IMR-90 (cell line): ENCODE results near the gene NFX1. TPM values are rescaled to one million over a fixed set of nuclear protein-coding genes. Genes with fewer than 3 reads are reported as not detected.

Source experiments
- ATAC-seq: fragments of 200-7000 bp; cut with Tn5 transposase; 2 replicates; pipeline ENCODE4 v1.9.1; 2020; ENCODE audit warnings: low read depth, mild to moderate bottlenecking, moderate library complexity
- BruUV-seq: library from RNA; stranded (reverse); fragments of 400-500 nt; replicated peaks from 2 replicates; lab custom pipeline; 2021; lab: Mats Ljungman, UMichigan
- CTCF ChIA-PET: fragments of 300-600 bp; formaldehyde crosslinking; extraction: SDS; loops from one replicate; lab custom pipeline; 2021; ENCODE audit warnings: antibody characterized with exemption; lab: Yijun Ruan, JAX
- POLR2A ChIA-PET: fragments of 300-600 bp; sonication (Branson Sonifier 250); formaldehyde crosslinking; loops from one replicate; lab custom pipeline; 2022; ENCODE audit warnings: antibody characterized with exemption; ENCODE audit not compliant: unreplicated experiment; lab: Charles Lee
- DNase-seq: peaks from one replicate; pipeline ENCODE4 v3.0.0; 2013
- H2AFZ ChIP-seq: replicated peaks from 2 replicates; pipeline ENCODE3; 2013; ENCODE audit warnings: low read length, mild to moderate bottlenecking; ENCODE audit not compliant: poor library complexity
- H2AK5ac ChIP-seq: 2 replicates; pipeline ENCODE4 v1.6.1; 2013; ENCODE audit warnings: low read depth, low read length, inconsistent platforms
- H2AK9ac ChIP-seq: replicated peaks from 2 replicates; pipeline ENCODE3; 2013; ENCODE audit warnings: mild to moderate bottlenecking, low read depth, low read length, moderate library complexity; ENCODE audit not compliant: poor library complexity
- H2BK120ac ChIP-seq: 2 replicates; pipeline ENCODE4 v1.6.1; 2013; ENCODE audit warnings: low read depth, low read length, inconsistent platforms
- H2BK15ac ChIP-seq: 3 replicates; pipeline ENCODE4 v1.6.1; 2013; ENCODE audit warnings: low read depth, low read length, inconsistent platforms
- H2BK20ac ChIP-seq: 2 replicates; pipeline ENCODE4 v1.6.1; 2013; ENCODE audit warnings: low read depth, mild to moderate bottlenecking, inconsistent platforms, low read length, moderate library complexity
- H2BK5ac ChIP-seq: 2 replicates; pipeline ENCODE4 v1.6.1; 2013; ENCODE audit warnings: mild to moderate bottlenecking, low read depth, low read length, inconsistent platforms; ENCODE audit not compliant: poor library complexity, severe bottlenecking
- H3K14ac ChIP-seq: replicated peaks from 2 replicates; pipeline ENCODE4 v1.6.1; 2013; ENCODE audit warnings: low read depth, low read length, inconsistent platforms
- H3K18ac ChIP-seq: 2 replicates; pipeline ENCODE4 v1.6.1; 2013; ENCODE audit warnings: low read depth, low read length, control low read depth
- H3K23ac ChIP-seq: 2 replicates; pipeline ENCODE4 v1.6.1; 2013; ENCODE audit warnings: low read depth, low read length, inconsistent platforms
- H3K27ac ChIP-seq: 2 replicates; pipeline ENCODE4 v1.5.1; 2013; ENCODE audit warnings: mild to moderate bottlenecking, control low read depth, low read length; ENCODE audit not compliant: insufficient read depth
- H3K27me3 ChIP-seq: 2 replicates; pipeline ENCODE4 v1.6.1; 2013; ENCODE audit warnings: low read length; ENCODE audit not compliant: control insufficient read depth, insufficient read depth
- H3K36me3 ChIP-seq: 2 replicates; pipeline ENCODE4 v1.6.1; 2013; ENCODE audit warnings: low read length, mixed read lengths; ENCODE audit not compliant: control insufficient read depth, insufficient read depth
- H3K4ac ChIP-seq: 2 replicates; pipeline ENCODE4 v1.6.1; 2013; ENCODE audit warnings: low read depth, low read length, inconsistent platforms
- H3K4me1 ChIP-seq: 2 replicates; pipeline ENCODE4 v1.6.1; 2013; ENCODE audit warnings: low read length, mixed read lengths; ENCODE audit not compliant: control insufficient read depth, insufficient read depth
- H3K4me2 ChIP-seq: 2 replicates; pipeline ENCODE4 v1.6.1; 2013; ENCODE audit warnings: low read depth, mild to moderate bottlenecking, control low read depth, low read length, moderate library complexity
- H3K4me3 ChIP-seq: 2 replicates; pipeline ENCODE4 v1.5.1; 2013; ENCODE audit warnings: low read depth, mild to moderate bottlenecking, control low read depth, low read length, moderate library complexity; ENCODE audit not compliant: insufficient read depth
- H3K56ac ChIP-seq: 2 replicates; pipeline ENCODE4 v1.6.1; 2013; ENCODE audit warnings: low read length, inconsistent platforms; ENCODE audit not compliant: insufficient read depth; ENCODE audit errors: extremely low read depth
- H3K79me1 ChIP-seq, 2 experiments: 2 replicates each; pipeline ENCODE4 v1.6.1; 2013; ENCODE audit warnings: low read length in 2 of 2, inconsistent platforms in 1 of 2, low read depth in 1 of 2
- H3K9ac ChIP-seq: 2 replicates; pipeline ENCODE4 v1.6.1; 2013; ENCODE audit warnings: low read depth, low read length, control low read depth
- H3K9me1 ChIP-seq: 2 replicates; pipeline ENCODE4 v1.6.1; 2013; ENCODE audit warnings: low read length, inconsistent platforms; ENCODE audit not compliant: insufficient read depth
- H3K9me3 ChIP-seq: 2 replicates; pipeline ENCODE4 v1.6.1; 2013; ENCODE audit warnings: low read length; ENCODE audit not compliant: control insufficient read depth, insufficient read depth
- H4K20me1 ChIP-seq: 2 replicates; pipeline ENCODE4 v1.6.1; 2013; ENCODE audit warnings: low read length, inconsistent platforms; ENCODE audit not compliant: insufficient read depth
- H4K5ac ChIP-seq: 2 replicates; pipeline ENCODE4 v1.6.1; 2013; ENCODE audit warnings: mild to moderate bottlenecking, low read depth, low read length, control low read depth
- H4K8ac ChIP-seq, 2 experiments: 2 replicates each; pipeline ENCODE4 v1.6.1; 2013; ENCODE audit warnings: low read depth in 2 of 2, low read length in 2 of 2, control low read depth in 1 of 2, inconsistent platforms in 1 of 2
- H4K91ac ChIP-seq: 2 replicates; pipeline ENCODE4 v1.6.1; 2013; ENCODE audit warnings: low read depth, low read length, inconsistent platforms; ENCODE audit not compliant: insufficient read depth
- BHLHE40 ChIP-seq: fragments of 150-350 bp; IDR thresholded peaks from 2 replicates; pipeline ENCODE4 v1.6.1; 2016; ENCODE audit warnings: mild to moderate bottlenecking, low read depth, low read length
- CEBPB ChIP-seq: IDR thresholded peaks from 2 replicates; pipeline ENCODE4 v1.6.1; 2012; ENCODE audit warnings: low read depth, low read length, improper control_type of control experiment
- CHD1 ChIP-seq: IDR thresholded peaks from 2 replicates; pipeline ENCODE4 v1.6.1; 2012; ENCODE audit warnings: low read depth, low read length, improper control_type of control experiment
- CTCF ChIP-seq: conservative IDR thresholded peaks from 2 replicates; pipeline ENCODE4 v1.5.1; 2012; ENCODE audit warnings: mild to moderate bottlenecking, low read depth, low read length, improper control_type of control experiment
- ELK1 ChIP-seq: fragments of 150-350 bp; IDR thresholded peaks from 2 replicates; pipeline ENCODE4 v1.6.1; 2016; ENCODE audit warnings: low read depth, mild to moderate bottlenecking, low read length, moderate library complexity, borderline replicate concordance
- FOS ChIP-seq: fragments of 150-350 bp; IDR thresholded peaks from 2 replicates; pipeline ENCODE4 v1.6.1; 2016; ENCODE audit warnings: low read depth, low read length
- MAFK ChIP-seq: IDR thresholded peaks from 2 replicates; pipeline ENCODE4 v1.6.1; 2012; ENCODE audit warnings: low read depth, low read length, improper control_type of control experiment
- MAZ ChIP-seq: IDR thresholded peaks from 2 replicates; pipeline ENCODE4 v1.6.1; 2012; ENCODE audit warnings: low read depth, mild to moderate bottlenecking, low read length, improper control_type of control experiment, moderate library complexity, borderline replicate concordance
- MXI1 ChIP-seq: IDR thresholded peaks from 2 replicates; pipeline ENCODE4 v1.6.1; 2012; ENCODE audit warnings: low read depth, mild to moderate bottlenecking, low read length, moderate library complexity, borderline replicate concordance
- NFE2L2 ChIP-seq: fragments of 150-350 bp; IDR thresholded peaks from 2 replicates; pipeline ENCODE4 v1.6.1; 2016; ENCODE audit warnings: low read depth, mild to moderate bottlenecking, low read length
- POLR2A ChIP-seq: IDR thresholded peaks from 2 replicates; pipeline ENCODE4 v1.6.1; 2012; ENCODE audit warnings: mild to moderate bottlenecking, low read depth, low read length
- RAD21 ChIP-seq: IDR thresholded peaks from 2 replicates; pipeline ENCODE4 v1.6.1; 2012; ENCODE audit warnings: low read length, improper control_type of control experiment
- RCOR1 ChIP-seq: IDR thresholded peaks from 2 replicates; pipeline ENCODE4 v1.6.1; 2012; ENCODE audit warnings: mild to moderate bottlenecking, low read length, improper control_type of control experiment; ENCODE audit not compliant: insufficient replicate concordance
- RFX5 ChIP-seq: IDR thresholded peaks from 2 replicates; pipeline ENCODE4 v1.8.0; 2012; ENCODE audit warnings: low read depth, mild to moderate bottlenecking, low read length, moderate library complexity
- SMC3 ChIP-seq: fragments of 150-350 bp; IDR thresholded peaks from 2 replicates; pipeline ENCODE4 v1.6.1; 2016; ENCODE audit warnings: low read depth, mild to moderate bottlenecking, antibody characterized with exemption, low read length, moderate library complexity
- USF2 ChIP-seq: fragments of 150-350 bp; IDR thresholded peaks from 2 replicates; pipeline ENCODE4 v1.6.1; 2017; ENCODE audit warnings: mild to moderate bottlenecking, antibody characterized with exemption, low read length, low read depth
- WGBS, 2 experiments: methylation state at CpG; one replicate each; pipeline versions ENCODE4 v1.1.5 to v1.1.7; 2013; ENCODE audit warnings: missing lambda C conversion rate in 2 of 2; ENCODE audit not compliant: insufficient read length in 1 of 2; ENCODE audit errors: extremely low coverage in 2 of 2; 5-methylcytosine and 5-hydroxymethylcytosine counted together
- dilution Hi-C: fragments of 300-500 bp; cut with HindIII; formaldehyde crosslinking; loops from one replicate; pipeline ENCODE4 v1.14.3; 2018; ENCODE audit warnings: low sequenced_read_pairs; ENCODE audit not compliant: unreplicated experiment
- in situ Hi-C: fragments of 300-500 bp; cut with MboI; formaldehyde crosslinking; loops from 3 replicates; pipeline ENCODE4 v1.14.3; 2019; ENCODE audit warnings: low sequenced_read_pairs, inconsistent platforms, mixed read lengths
- intact Hi-C: fragments of 100-400 bp; cut with micrococcal nuclease; formaldehyde crosslinking; loops from 2 replicates; pipeline ENCODE4 v1.10.0; 2022
- polyA plus RNA-seq, 3 experiments: library from polyadenylated mRNA; depleted of rRNA; stranded (reverse); fragments of >200 nt; gene quantifications; 2 replicates each; pipeline ENCODE4 v1.2.3, GENCODE V29; 2012; ENCODE audit warnings: low replicate concordance in 1 of 3
- total RNA-seq: library from RNA; depleted of rRNA; stranded (reverse); fragments of >200 nt; gene quantifications from 2 replicates; pipeline ENCODE4 v1.2.3, GENCODE V29; 2012

NFX1 gene
- total and polyA plus RNA-seq, 2 of the 4 experiments (the other 2 are of a cell fraction): 27.0 to 36.0 TPM

- no peak for ATAC-seq
- Histone ChIP-seq H2AK5ac (no peak overlapping the region), H3K18ac (peak overlapping the region; percentile 61; the same call in 1 of the 2 replicates)
These were observed 20.4 kb downstream of the NFX1 start for GRCh38 chr9:33310748-33311147.

More at GRCh38 chr9:33310748-33311147, 20.4 kb downstream of the NFX1 start:
- peak overlapping the region; percentile 15; the same call in 1 of the 2 replicates for H3K4ac ChIP-seq
- H3K36me3 ChIP-seq: peaks cover 51% of the 10 kb centered on the region
- H2BK120ac ChIP-seq: peak overlapping the region; percentile 1; the same call in 1 of the 2 replicates
- H3K4me3 ChIP-seq: no peak overlapping the region
- no CpG with 5 or more reads among the region's 2 CpGs for WGBS, 2 experiments
- ChIA-PET CTCF (no interaction called here), POLR2A (no interaction called here)
- no peaks in the 10 kb centered on the region for H3K27me3 ChIP-seq
- DNase-seq: no peak
- H3K79me1 ChIP-seq: peaks cover 18 to 52% of the 10 kb centered on the region in 2 experiments
- no TSS peak for BruUV-seq
- H2BK20ac ChIP-seq: peak overlapping the region; percentile 22; the same call in 1 of the 2 replicates
- H2BK15ac ChIP-seq: peak overlapping the region; percentile 48; the same call in 2 of the 3 replicates
- no peak overlapping the region for H3K23ac ChIP-seq
- in situ Hi-C loops (no loop called here), dilution Hi-C loops (no loop called here), intact Hi-C loops (no loop called here)
- TF ChIP-seq USF2 (no peak), CTCF (no peak), SMC3 (no peak), RAD21 (no peak), MAFK (no peak), POLR2A (no peak), NFE2L2 (no peak), BHLHE40 (no peak), MAZ (no peak), CHD1 (no peak), RCOR1 (no peak), CEBPB (no peak), MXI1 (no peak), ELK1 (no peak), RFX5 (no peak), FOS (no peak)
- H2BK5ac ChIP-seq: peak overlapping the region; percentile 84
- H4K20me1 ChIP-seq: peaks cover 8% of the 10 kb centered on the region; the same call in 1 of the 2 replicates
- H4K8ac ChIP-seq: no peak overlapping the region
- no peak overlapping the region; the same call in 1 of the 2 replicates for H4K5ac ChIP-seq
- H3K9ac ChIP-seq: no peak overlapping the region
- 0 out of 2 replicates have a peak overlapping the region, but pooled peaks have one; percentile 6 for H3K14ac ChIP-seq
- no peak overlapping the region for H2AK9ac ChIP-seq
- H3K4me1 ChIP-seq: peaks cover 5% of the 10 kb centered on the region; the same call in 1 of the 2 replicates
- H3K56ac ChIP-seq: no peak overlapping the region
- H4K91ac ChIP-seq: no peak overlapping the region
- no peak overlapping the region for H2AFZ ChIP-seq
- no peak overlapping the region for H3K27ac ChIP-seq
- H3K9me1 ChIP-seq: peaks cover 18% of the 10 kb centered on the region; the same call in 1 of the 2 replicates
- H3K9me3 ChIP-seq: no peaks in the 10 kb centered on the region
- H3K4me2 ChIP-seq: no peak overlapping the region
